ENCODE measurements around the gene ZC3H18. TPM values are rescaled to one million over a fixed set of nuclear protein-coding genes. Genes with fewer than 3 reads are reported as not detected.

The ZC3H18 gene
- total RNA-seq, 3 donors from 2014 or later: 12.5 to 14.9 (median 13.3) TPM

DNA sequence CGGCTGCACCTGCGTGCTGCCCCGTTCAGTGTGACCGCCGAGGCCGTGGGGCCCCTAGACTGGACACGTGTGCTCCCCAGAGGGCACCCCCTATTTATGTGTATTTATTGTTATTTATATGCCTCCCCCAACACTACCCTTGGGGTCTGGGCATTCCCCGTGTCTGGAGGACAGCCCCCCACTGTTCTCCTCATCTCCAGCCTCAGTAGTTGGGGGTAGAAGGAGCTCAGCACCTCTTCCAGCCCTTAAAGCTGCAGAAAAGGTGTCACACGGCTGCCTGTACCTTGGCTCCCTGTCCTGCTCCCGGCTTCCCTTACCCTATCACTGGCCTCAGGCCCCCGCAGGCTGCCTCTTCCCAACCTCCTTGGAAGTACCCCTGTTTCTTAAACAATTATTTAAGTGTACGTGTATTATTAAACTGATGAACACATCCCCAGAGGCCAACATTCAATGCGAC lies 69.9 kb downstream of the ZC3H18 start:
- H3K27me3 ChIP-seq: peaks cover 2 to 45% of the 10 kb centered on the region in 2 donors
- intact Hi-C loops (cut with DNase I; ENCODE audit: low total_unique reads): no loop called here

DNA sequence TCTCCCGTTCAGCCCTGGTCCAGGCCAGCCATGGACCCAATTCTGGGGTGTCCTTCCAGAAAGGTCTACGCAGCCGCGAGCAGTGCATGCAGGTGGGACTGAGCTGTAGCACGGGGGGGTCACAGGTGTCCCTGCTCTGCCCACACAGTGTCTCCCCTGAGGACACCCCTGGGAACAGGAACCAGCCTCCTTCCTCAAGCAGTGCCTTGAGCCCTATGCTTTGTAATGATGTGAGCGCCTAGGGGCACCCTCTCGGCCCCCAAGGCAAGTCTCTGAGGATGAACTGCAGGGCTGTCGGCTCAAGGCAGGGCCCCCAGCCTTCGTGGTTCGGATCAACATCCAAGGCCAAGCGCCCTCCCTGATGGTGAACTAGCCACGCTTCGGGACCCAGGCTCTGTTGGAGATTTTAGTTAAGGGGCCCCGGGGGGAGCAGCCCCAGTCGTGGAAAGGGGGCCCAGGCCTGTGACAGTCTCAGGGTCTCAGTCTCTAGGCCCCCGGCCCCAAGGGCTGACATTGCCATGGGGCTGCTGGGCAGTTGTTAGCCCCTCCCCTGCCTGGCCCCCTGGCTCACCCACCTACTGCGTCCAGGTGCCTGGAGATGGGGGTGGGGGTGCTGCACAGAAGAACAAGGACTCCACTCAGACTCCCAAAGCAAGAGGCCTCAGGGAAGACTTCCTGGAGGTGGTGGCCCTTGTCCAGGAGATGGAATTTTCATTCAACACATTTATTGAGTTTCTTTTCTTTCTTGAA lies 70.5 kb downstream of the ZC3H18 start:
- DNase-seq (ENCODE audit: low spot score in 2 of 2): no peak
- no peak overlapping the region for H3K27ac ChIP-seq
- no peak overlapping the region for H3K4me3 ChIP-seq
- H3K9me3 ChIP-seq: no peaks in the 10 kb centered on the region
- TF ChIP-seq POLR2A (IDR thresholded peaks at IDR 0.05): no peak
- TF ChIP-seq, protein P1, sequence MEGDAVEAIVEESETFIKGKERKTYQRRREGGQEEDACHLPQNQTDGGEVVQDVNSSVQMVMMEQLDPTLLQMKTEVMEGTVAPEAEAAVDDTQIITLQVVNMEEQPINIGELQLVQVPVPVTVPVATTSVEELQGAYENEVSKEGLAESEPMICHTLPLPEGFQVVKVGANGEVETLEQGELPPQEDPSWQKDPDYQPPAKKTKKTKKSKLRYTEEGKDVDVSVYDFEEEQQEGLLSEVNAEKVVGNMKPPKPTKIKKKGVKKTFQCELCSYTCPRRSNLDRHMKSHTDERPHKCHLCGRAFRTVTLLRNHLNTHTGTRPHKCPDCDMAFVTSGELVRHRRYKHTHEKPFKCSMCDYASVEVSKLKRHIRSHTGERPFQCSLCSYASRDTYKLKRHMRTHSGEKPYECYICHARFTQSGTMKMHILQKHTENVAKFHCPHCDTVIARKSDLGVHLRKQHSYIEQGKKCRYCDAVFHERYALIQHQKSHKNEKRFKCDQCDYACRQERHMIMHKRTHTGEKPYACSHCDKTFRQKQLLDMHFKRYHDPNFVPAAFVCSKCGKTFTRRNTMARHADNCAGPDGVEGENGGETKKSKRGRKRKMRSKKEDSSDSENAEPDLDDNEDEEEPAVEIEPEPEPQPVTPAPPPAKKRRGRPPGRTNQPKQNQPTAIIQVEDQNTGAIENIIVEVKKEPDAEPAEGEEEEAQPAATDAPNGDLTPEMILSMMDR (IDR thresholded peaks at IDR 0.05): no peak
- no peak for TF ChIP-seq POLR2AphosphoS5 (IDR thresholded peaks at IDR 0.05)
- H3K27me3 ChIP-seq: peaks cover 2 to 44% of the 10 kb centered on the region in 2 donors
- intact Hi-C loops (cut with DNase I; ENCODE audit: low total_unique reads): no loop called here
- no peaks in the 10 kb centered on the region for H3K36me3 ChIP-seq
- peaks cover 0 to 5% of the 10 kb centered on the region in 2 donors for H3K4me1 ChIP-seq

More for the DNA sequence above, 69.9 kb downstream of the ZC3H18 start:
- DNase-seq (ENCODE audit: low spot score in 2 of 2): no peak
- Histone ChIP-seq H3K9me3 (no peaks in the 10 kb centered on the region), H3K4me3 (peak overlapping the region in 1 of 3 donors; percentile 19), H3K36me3 (no peaks in the 10 kb centered on the region), H3K4me1 (peaks cover 0 to 7% of the 10 kb centered on the region in 2 donors), H3K27ac (no peak overlapping the region)
- no peak for TF ChIP-seq POLR2A (IDR thresholded peaks at IDR 0.05)
- no peak for TF ChIP-seq POLR2AphosphoS5 (IDR thresholded peaks at IDR 0.05)
- TF ChIP-seq, protein P1 (IDR thresholded peaks at IDR 0.05): no peak

DNA sequence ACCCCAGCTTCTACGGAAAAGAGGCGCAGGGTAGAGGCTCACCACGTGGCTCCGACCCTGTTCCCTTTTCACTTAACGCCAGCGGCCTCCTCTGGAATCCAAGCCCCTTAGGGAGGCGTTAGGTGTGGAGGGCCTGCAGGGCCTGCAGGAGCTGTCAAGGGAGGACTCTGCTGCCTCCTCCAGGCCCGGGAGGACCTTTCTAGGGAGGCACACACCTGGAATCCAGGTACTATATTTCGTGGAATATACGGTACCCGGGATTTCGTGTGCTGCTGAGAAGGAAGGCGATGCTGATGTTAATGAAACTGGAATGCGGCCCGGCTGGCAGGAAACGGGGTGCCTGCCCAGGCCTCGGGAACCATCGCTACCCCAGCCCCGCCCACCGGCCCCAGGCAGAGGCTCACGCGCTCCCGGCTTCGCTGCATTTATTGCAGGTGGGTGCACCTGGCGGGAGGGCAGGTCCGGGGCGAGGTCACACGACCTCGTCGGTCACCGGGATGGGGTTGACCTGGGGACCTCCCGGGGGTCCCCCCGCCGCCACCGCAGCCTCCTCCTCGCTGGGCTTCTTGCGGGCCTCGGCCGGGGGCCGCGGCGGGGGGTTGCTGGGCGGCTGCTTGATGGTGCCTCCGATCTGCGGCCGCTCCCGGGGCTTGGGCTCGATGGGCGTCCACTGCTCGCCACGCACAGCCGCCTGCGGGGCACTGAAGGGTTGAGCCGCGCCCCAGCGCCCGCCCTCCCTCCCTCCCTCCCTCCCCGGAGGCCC lies 72.9 kb downstream of the ZC3H18 start:
- peaks cover 0 to 30% of the 10 kb centered on the region in 2 donors for H3K27me3 ChIP-seq
- no peaks in the 10 kb centered on the region for H3K36me3 ChIP-seq
- TF ChIP-seq POLR2AphosphoS5 (IDR thresholded peaks at IDR 0.05): no peak
- intact Hi-C loops (cut with DNase I; ENCODE audit: low total_unique reads): no loop called here
- H3K27ac ChIP-seq: no peak overlapping the region
- H3K4me1 ChIP-seq: peaks cover 0 to 5% of the 10 kb centered on the region in 2 donors
- no peak overlapping the region for H3K4me3 ChIP-seq
- DNase-seq (ENCODE audit: low spot score in 2 of 2): no peak
- H3K9me3 ChIP-seq: no peaks in the 10 kb centered on the region

DNA sequence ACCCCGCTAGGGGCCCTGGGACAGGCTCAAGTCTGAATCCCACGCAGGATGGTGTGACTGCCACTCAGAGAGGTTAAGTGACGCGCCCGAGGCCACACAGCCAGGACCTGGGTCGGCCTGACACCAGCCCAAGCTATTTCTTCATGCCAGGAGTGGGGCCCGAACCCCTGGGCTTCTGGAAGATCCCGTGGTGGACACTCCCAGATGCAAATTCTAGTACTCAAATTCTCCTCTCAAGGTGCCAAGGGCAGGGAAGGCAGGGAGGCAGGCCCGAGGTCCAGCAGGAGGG lies 73.4 kb downstream of the ZC3H18 start:
- H3K36me3 ChIP-seq: no peaks in the 10 kb centered on the region
- H3K4me3 ChIP-seq: no peak overlapping the region
- H3K9me3 ChIP-seq: no peaks in the 10 kb centered on the region
- peaks cover 0 to 5% of the 10 kb centered on the region in 2 donors for H3K4me1 ChIP-seq
- peaks cover 0 to 26% of the 10 kb centered on the region in 2 donors for H3K27me3 ChIP-seq
- no peak for DNase-seq (ENCODE audit: low spot score in 2 of 2)
- intact Hi-C loops (cut with DNase I; ENCODE audit: low total_unique reads): no loop called here
- no peak overlapping the region for H3K27ac ChIP-seq
- TF ChIP-seq, protein P1 (IDR thresholded peaks at IDR 0.05): no peak
- TF ChIP-seq POLR2AphosphoS5 (IDR thresholded peaks at IDR 0.05) (no peak), POLR2A (IDR thresholded peaks at IDR 0.05) (no peak)

DNA sequence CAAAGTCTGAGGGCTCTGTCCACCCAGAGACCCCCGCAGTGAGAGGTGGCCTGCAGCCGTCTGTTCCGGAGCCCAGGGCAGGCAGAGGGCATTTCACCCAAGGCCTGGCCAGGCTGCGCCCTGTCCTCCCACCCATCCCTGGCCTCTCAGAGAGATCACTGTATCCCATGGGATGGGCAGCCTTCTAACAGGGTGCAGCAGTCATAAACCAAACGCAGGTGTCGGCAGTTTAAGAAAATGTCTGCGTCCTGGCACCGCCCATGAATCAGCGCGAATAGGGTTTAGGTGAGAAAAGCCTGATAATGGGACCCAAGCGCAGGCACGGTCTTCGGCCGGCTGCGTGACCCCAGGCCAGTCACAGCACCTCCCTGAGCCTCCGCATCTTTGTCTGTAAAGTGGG lies 75.3 kb downstream of the ZC3H18 start:
- no peaks in the 10 kb centered on the region for H3K4me1 ChIP-seq
- H3K27me3 ChIP-seq: peaks cover 0 to 7% of the 10 kb centered on the region in 2 donors
- no peaks in the 10 kb centered on the region for H3K9me3 ChIP-seq
- no peaks in the 10 kb centered on the region for H3K36me3 ChIP-seq
- no peak overlapping the region for H3K27ac ChIP-seq
- no peak overlapping the region for H3K4me3 ChIP-seq
- no peak for DNase-seq (ENCODE audit: low spot score in 2 of 2)
- intact Hi-C loops (cut with DNase I; ENCODE audit: low total_unique reads): no loop called here
- TF ChIP-seq, protein P1 (IDR thresholded peaks at IDR 0.05): no peak
- TF ChIP-seq POLR2A (IDR thresholded peaks at IDR 0.05): no peak
- TF ChIP-seq POLR2AphosphoS5 (IDR thresholded peaks at IDR 0.05): no peak

All from breast epithelium (tissue), 4 donors.